Spleen (tissue), 11 donors: ENCODE measurements around the gene SF3A1. TPM values are rescaled to one million over a fixed set of nuclear protein-coding genes. Genes with fewer than 3 reads are reported as not detected.
A peak's percentile ranks its signal among the peaks of the same experiment; 100 is the strongest.

Experiments
- DNase-seq: peaks from one replicate; pipeline ENCODE4 v3.0.0-alpha.2; 2020
- H3K27ac ChIP-seq, 8 donors: fragments of 200-600 bp; sonication (generic) in 7 of 8; 1 replicate in 4 of 8; 2 replicates in 4 of 8; pipeline versions ENCODE4 v1.5.0 to v1.8.0; 2016 to 2021; ENCODE audit warnings: inconsistent platforms in 4 of 8, mild to moderate bottlenecking in 4 of 8, moderate library complexity in 1 of 8
- H3K27me3 ChIP-seq, 7 donors: fragments of 200-600 bp; sonication (generic) in 6 of 7; replicated peaks in 1 of 7; 1 replicate in 4 of 7; 2 replicates in 3 of 7; pipeline versions ENCODE4 v1.5.0 to v1.8.0; 2016 to 2021; ENCODE audit warnings: inconsistent platforms in 3 of 7, mild to moderate bottlenecking in 1 of 7
- H3K36me3 ChIP-seq, 6 donors: fragments of 200-600 bp; sonication (generic) in 5 of 6; 1 replicate in 4 of 6; 2 replicates in 2 of 6; pipeline versions ENCODE4 v1.5.0 to v1.8.0; 2016 to 2021; ENCODE audit warnings: inconsistent platforms in 2 of 6
- H3K4me1 ChIP-seq, 6 donors: fragments of 200-600 bp; sonication (generic) in 5 of 6; 1 replicate in 3 of 6; 2 replicates in 3 of 6; pipeline versions ENCODE4 v1.5.0 to v1.8.0; 2016 to 2021; ENCODE audit warnings: inconsistent platforms in 3 of 6
- H3K4me3 ChIP-seq, 8 donors: fragments of 200-600 bp; sonication (generic) in 7 of 8; 1 replicate in 4 of 8; 2 replicates in 4 of 8; pipeline versions ENCODE4 v1.5.0 to v1.8.0; 2016 to 2021; ENCODE audit warnings: inconsistent platforms in 4 of 8, mild to moderate bottlenecking in 4 of 8, moderate library complexity in 2 of 8
- H3K9me3 ChIP-seq, 8 donors: fragments of 200-600 bp; sonication (generic) in 7 of 8; 1 replicate in 4 of 8; 2 replicates in 4 of 8; pipeline versions ENCODE4 v1.5.0 to v1.8.0; 2016 to 2021; ENCODE audit warnings: inconsistent platforms in 4 of 8
- CTCF ChIP-seq, 11 experiments: fragments of 200-600 bp in 7 of 11; fragments of 450-650 bp in 4 of 11; sonication (generic) in 4 of 11; IDR thresholded peaks in 8 of 11; conservative IDR thresholded peaks in 3 of 11; 1 replicate in 7 of 11; 2 replicates in 4 of 11; pipeline versions ENCODE4 v1.4.0 to v1.8.0; 2016 to 2021; ENCODE audit warnings: antibody characterized with exemption in 11 of 11, inconsistent platforms in 4 of 11, mild to moderate bottlenecking in 1 of 11
- POLR2A ChIP-seq, 3 donors: fragments of 450-650 bp; IDR thresholded peaks; one replicate each; pipeline ENCODE4 v1.5.1; 2017; ENCODE audit warnings: antibody characterized with exemption in 3 of 3, mild to moderate bottlenecking in 1 of 3
- POLR2AphosphoS5 ChIP-seq, 3 donors: sonication (generic); formaldehyde crosslinking; IDR thresholded peaks; one replicate each; pipeline ENCODE4 v1.5.1; 2017; ENCODE audit warnings: antibody characterized with exemption in 3 of 3
- WGBS, 5 donors: extraction: QIAGEN DNeasy Blood & Tissue Kit in 3 of 5; methylation state at CpG; one replicate each; pipeline versions ENCODE4 v1.1.5 to v1.1.7; 2013 to 2018; 5-methylcytosine and 5-hydroxymethylcytosine counted together
- intact Hi-C: fragments of 100-400 bp; cut with DNase I; formaldehyde crosslinking; loops from one replicate; pipeline ENCODE4 v1.15.0; 2023; ENCODE audit warnings: low total_unique reads
- polyA plus RNA-seq, 3 donors: library from polyadenylated mRNA; stranded (reverse); fragments of 200-250 nt; gene quantifications; one replicate each; pipeline ENCODE4 v1.2.1, GENCODE V29; 2013
- total RNA-seq, 7 donors: library from RNA; depleted of rRNA in 3 of 7; stranded (reverse); fragments of >200 nt in 3 of 7; fragmentation: NEBNext Ultra II Directional in 4 of 7; extraction: Animal tissue kit (Norgen Biotek cat#: 25700) in 4 of 7; gene quantifications; one replicate each; pipeline versions ENCODE4 v1.1.0 to v1.2.1, GENCODE V29; 2016 to 2021
- donor health status: healthy with polysubstance abuse.
- donor health status: DM: no; HTN: no; CAD: no; lungs with moderate emphysema.
- donor health status: DM: no; HTN: no; CAD: no.
- donor health status: Bipolar disorder and iron deficiency.
- donor health status: healthy.
- donor health status: DM: no; HTN: no; CAD: no.
- donor health status: DM: yes; HTN: yes; CAD: no.

The SF3A1 gene
- total and polyA plus RNA-seq, 10 donors: 14.9 to 223 (median 175) TPM

- intact Hi-C loops: no loop called here
- Histone ChIP-seq H3K36me3 (peaks cover 0 to 65% (median 0%) of the 10 kb centered on the region in 6 donors), H3K27me3 (no peaks in the 10 kb centered on the region), H3K27ac (peak overlapping the region in 7 of 8 donors; percentile 29 to 91 (median 82)), H3K4me3 (no peak overlapping the region), H3K4me1 (peaks cover 74 to 100% (median 96%) of the 10 kb centered on the region in 6 donors), H3K9me3 (no peaks in the 10 kb centered on the region)
- WGBS, 5 donors: 89 to 97% (median 95%) methylated on average over 3 of the region's 3 CpGs
- TF ChIP-seq CTCF (IDR thresholded peaks at IDR 0.05 in 8 of 11, conservative IDR thresholded peaks at IDR 0.05 in 3 of 11) (no peak), POLR2AphosphoS5 (IDR thresholded peaks at IDR 0.05) (no peak), POLR2A (IDR thresholded peaks at IDR 0.05) (no peak)
- no peak for DNase-seq
Observed at GRCh38 chr22:30320021-30320556, 36.6 kb downstream of the SF3A1 start.

GRCh38 chr22:30318799-30319419 lies 37.8 kb downstream of the SF3A1 start:
- Histone ChIP-seq H3K4me3 (peak overlapping the region in 1 of 8 donors; percentile 15), H3K27ac (peak overlapping the region; percentile 4 to 91 (median 78)), H3K27me3 (no peaks in the 10 kb centered on the region), H3K9me3 (no peaks in the 10 kb centered on the region), H3K4me1 (peaks cover 74 to 100% (median 96%) of the 10 kb centered on the region in 6 donors), H3K36me3 (peaks cover 0 to 65% (median 0%) of the 10 kb centered on the region in 6 donors)
- DNase-seq: no peak
- intact Hi-C loops: no loop called here
- no peak for TF ChIP-seq CTCF (IDR thresholded peaks at IDR 0.05 in 8 of 11, conservative IDR thresholded peaks at IDR 0.05 in 3 of 11)
- peak in 1 of 3 donors; percentile 42 for TF ChIP-seq POLR2AphosphoS5 (IDR thresholded peaks at IDR 0.05)
- WGBS, 5 donors: 32 to 68% (median 64%) methylated on average over 7 of the region's 7 CpGs

GRCh38 chr22:30317778-30318177 lies 38.9 kb downstream of the SF3A1 start:
- peaks cover 74 to 100% (median 95%) of the 10 kb centered on the region in 6 donors for H3K4me1 ChIP-seq
- H3K36me3 ChIP-seq: peaks cover 0 to 54% (median 0%) of the 10 kb centered on the region in 6 donors
- intact Hi-C loops: no loop called here
- no peaks in the 10 kb centered on the region for H3K9me3 ChIP-seq
- DNase-seq: no peak
- peak overlapping the region in 1 of 8 donors; percentile 15 for H3K4me3 ChIP-seq
- WGBS, 5 donors: 85 to 100% (median 100%) methylated on average over 1 of the region's 1 CpG
- peak overlapping the region; percentile 4 to 91 (median 78) for H3K27ac ChIP-seq
- no peak for TF ChIP-seq CTCF (IDR thresholded peaks at IDR 0.05 in 8 of 11, conservative IDR thresholded peaks at IDR 0.05 in 3 of 11)
- TF ChIP-seq POLR2AphosphoS5 (IDR thresholded peaks at IDR 0.05): no peak
- no peak for TF ChIP-seq POLR2A (IDR thresholded peaks at IDR 0.05)
- H3K27me3 ChIP-seq: no peaks in the 10 kb centered on the region

GRCh38 chr22:30315962-30316576 lies 40.6 kb downstream of the SF3A1 start:
- TF ChIP-seq POLR2AphosphoS5 (IDR thresholded peaks at IDR 0.05): no peak
- TF ChIP-seq CTCF (IDR thresholded peaks at IDR 0.05 in 8 of 11, conservative IDR thresholded peaks at IDR 0.05 in 3 of 11): no peak
- TF ChIP-seq POLR2A (IDR thresholded peaks at IDR 0.05): no peak
- Histone ChIP-seq H3K4me1 (peaks cover 80 to 100% (median 98%) of the 10 kb centered on the region in 6 donors), H3K36me3 (peaks cover 0 to 47% (median 0%) of the 10 kb centered on the region in 6 donors), H3K27ac (peak overlapping the region in 6 of 8 donors; percentile 5 to 91 (median 54)), H3K9me3 (no peaks in the 10 kb centered on the region), H3K4me3 (no peak overlapping the region), H3K27me3 (no peaks in the 10 kb centered on the region)
- intact Hi-C loops: no loop called here
- no peak for DNase-seq
- 85 to 89% (median 87%) methylated on average over 2 of the region's 2 CpGs for WGBS, 5 donors
